GM23248 (cell line): Measurements from ENCODE around the gene PPEF1.

ENCODE experiments used
- EZH2 ChIP-seq: fragments of 200-600 bp; sonication (generic); IDR thresholded peaks from 2 replicates; pipeline ENCODE4 v1.6.1; 2018; ENCODE audit warnings: antibody characterized with exemption, mild to moderate bottlenecking; ENCODE audit not compliant: insufficient read depth, poor library complexity, severe bottlenecking
- EZH2phosphoT487 ChIP-seq: fragments of 200-600 bp; sonication (generic); IDR thresholded peaks from 2 replicates; pipeline ENCODE4 v1.6.1; 2018; ENCODE audit warnings: antibody characterized with exemption, moderate library complexity, mild to moderate bottlenecking, low read depth; ENCODE audit not compliant: insufficient read depth

GRCh38 chrX:18692541-18692940 is 14.9 kb upstream of the PPEF1 start:
- TF ChIP-seq EZH2 (no peak), EZH2phosphoT487 (no peak)
